H1 (cell line): ENCODE results near the gene CCDC78. TPM values are rescaled to one million over a fixed set of nuclear protein-coding genes. Genes with fewer than 3 reads are reported as not detected.
"Not testable (repeated sequence)": the region's sequence is repeated elsewhere in the genome, so short reads cannot be mapped to it uniquely, and the experiment has no call there.

Experiments
- CTCF ChIA-PET: fragments of 300-600 bp; sonication (Branson Sonifier 250); formaldehyde crosslinking; loops from one replicate; lab custom pipeline; 2021; ENCODE audit not compliant: partially characterized antibody; lab: Charles Lee
- POLR2A ChIA-PET: fragments of 300-600 bp; sonication (Branson Sonifier 250); formaldehyde crosslinking; loops from one replicate; lab custom pipeline; 2021; ENCODE audit warnings: inconsistent platforms; ENCODE audit not compliant: partially characterized antibody; lab: Charles Lee
- DNase-seq, 2 experiments: peaks; one replicate each; pipeline versions ENCODE4 v3.0.0 to v3.0.0-alpha.2; 2010 to 2022; ENCODE audit warnings: low spot score in 2 of 2, low read depth in 1 of 2, mixed read lengths in 1 of 2
- FAIRE-seq: peaks from 2 replicates; lab custom pipeline; 2011; peaks lifted over from hg19 to GRCh38; lab: Jason Lieb, UNC
- H2AFZ ChIP-seq: 2 replicates; pipeline ENCODE4 v1.8.1; 2012; ENCODE audit warnings: low read length, inconsistent platforms
- H2AK5ac ChIP-seq: 2 replicates; pipeline ENCODE4 v1.6.1; 2013; ENCODE audit warnings: low read depth, low read length
- H2BK120ac ChIP-seq: replicated peaks from 2 replicates; pipeline ENCODE3; 2013; ENCODE audit warnings: low read depth, low read length, inconsistent platforms
- H2BK12ac ChIP-seq: 2 replicates; pipeline ENCODE4 v1.6.1; 2013; ENCODE audit warnings: low read depth, low read length
- H2BK15ac ChIP-seq: 2 replicates; pipeline ENCODE4 v1.6.1; 2013; ENCODE audit warnings: low read length
- H2BK20ac ChIP-seq: 2 replicates; pipeline ENCODE4 v1.6.1; 2013; ENCODE audit warnings: low read length
- H2BK5ac ChIP-seq: 2 replicates; pipeline ENCODE4 v1.6.1; 2013; ENCODE audit warnings: low read depth, low read length
- H3K14ac ChIP-seq: 2 replicates; pipeline ENCODE4 v1.6.1; 2013; ENCODE audit warnings: inconsistent platforms; ENCODE audit not compliant: insufficient read length
- H3K18ac ChIP-seq: 2 replicates; pipeline ENCODE4 v1.6.1; 2013; ENCODE audit warnings: low read length; ENCODE audit errors: extremely low read depth
- H3K23ac ChIP-seq: 2 replicates; pipeline ENCODE4 v1.6.1; 2013; ENCODE audit warnings: inconsistent platforms; ENCODE audit not compliant: insufficient read length
- H3K23me2 ChIP-seq: 2 replicates; pipeline ENCODE4 v1.6.1; 2013; ENCODE audit warnings: low read depth, low read length
- H3K27ac ChIP-seq: 2 replicates; pipeline ENCODE4 v1.6.1; 2011; ENCODE audit warnings: low read depth, low read length, inconsistent platforms
- H3K27me3 ChIP-seq, 4 experiments: replicated peaks in 1 of 4; 1 replicate in 1 of 4; 2 replicates in 3 of 4; pipeline versions ENCODE4 v1.6.1 to v1.8.1; 2011 to 2013; ENCODE audit warnings: low read length in 3 of 4, mild to moderate bottlenecking in 3 of 4, inconsistent platforms in 2 of 4, mixed read lengths in 2 of 4, moderate library complexity in 1 of 4; ENCODE audit not compliant: control insufficient read depth in 3 of 4, insufficient read depth in 3 of 4; ENCODE audit errors: extremely low read depth in 1 of 4
- H3K36me3 ChIP-seq, 4 experiments: 2 replicates each; pipeline versions ENCODE4 v1.6.1 to v1.8.1; 2011 to 2013; ENCODE audit warnings: mild to moderate bottlenecking in 4 of 4, low read length in 3 of 4, moderate library complexity in 2 of 4, control low read depth in 1 of 4, inconsistent platforms in 1 of 4; ENCODE audit not compliant: insufficient read depth in 4 of 4, control insufficient read depth in 2 of 4
- H3K4ac ChIP-seq: replicated peaks from 2 replicates; pipeline ENCODE3; 2013; ENCODE audit warnings: low read length, low read depth, mixed read lengths, inconsistent platforms; ENCODE audit not compliant: insufficient read length
- H3K4me1 ChIP-seq, 4 experiments: replicated peaks in 1 of 4; 1 replicate in 1 of 4; 2 replicates in 3 of 4; pipeline versions ENCODE4 v1.6.1 to v1.8.1; 2011 to 2013; ENCODE audit warnings: low read length in 3 of 4, inconsistent platforms in 2 of 4, mixed read lengths in 1 of 4; ENCODE audit not compliant: insufficient read depth in 4 of 4, control insufficient read depth in 3 of 4
- H3K4me2 ChIP-seq, 2 experiments: 2 replicates each; pipeline versions ENCODE4 v1.6.1 to v1.8.1; 2011 to 2013; ENCODE audit warnings: low read depth in 2 of 2, low read length in 2 of 2, control low read depth in 1 of 2, inconsistent platforms in 1 of 2, mild to moderate bottlenecking in 1 of 2; ENCODE audit not compliant: insufficient read depth in 1 of 2
- H3K4me3 ChIP-seq, 4 experiments: fragments of 200-600, 300-600 bp in 1 of 4; sonication (generic), shearing (Covaris generic), sonication (Bioruptor Twin) in 1 of 4; 2 replicates each; pipeline versions ENCODE4 v1.5.1 to v1.8.1; 2011 to 2016; ENCODE audit warnings: low read length in 4 of 4, low read depth in 3 of 4, control low read depth in 2 of 4, inconsistent platforms in 2 of 4, mild to moderate bottlenecking in 2 of 4, mixed read lengths in 1 of 4, moderate library complexity in 1 of 4; ENCODE audit not compliant: insufficient read depth in 2 of 4; ENCODE audit errors: extremely low read depth in 1 of 4
- H3K56ac ChIP-seq: replicated peaks from 2 replicates; pipeline ENCODE3; 2013; ENCODE audit warnings: low read depth, mild to moderate bottlenecking, mixed read lengths, low read length, inconsistent platforms; ENCODE audit not compliant: insufficient read length
- H3K79me1 ChIP-seq: 2 replicates; pipeline ENCODE4 v1.6.1; 2013; ENCODE audit warnings: low read depth, low read length, control low read depth
- H3K79me2 ChIP-seq, 2 experiments: 2 replicates each; pipeline versions ENCODE4 v1.6.1 to v1.8.1; 2012 to 2013; ENCODE audit warnings: low read length in 2 of 2, mild to moderate bottlenecking in 2 of 2, inconsistent platforms in 1 of 2; ENCODE audit not compliant: insufficient read depth in 2 of 2, control insufficient read depth in 1 of 2
- H3K9ac ChIP-seq, 4 experiments: replicated peaks in 1 of 4; 1 replicate in 1 of 4; 2 replicates in 3 of 4; pipeline versions ENCODE4 v1.6.1 to v1.8.1; 2011 to 2013; ENCODE audit warnings: low read depth in 3 of 4, low read length in 3 of 4, control low read depth in 2 of 4, mild to moderate bottlenecking in 2 of 4, moderate library complexity in 2 of 4, inconsistent platforms in 1 of 4; ENCODE audit errors: extremely low read depth in 1 of 4
- H3K9me3 ChIP-seq, 2 experiments: 2 replicates each; pipeline versions ENCODE4 v1.6.1 to v1.8.1; 2012 to 2013; ENCODE audit warnings: mild to moderate bottlenecking in 2 of 2, moderate library complexity in 2 of 2, control low read depth in 1 of 2, inconsistent platforms in 1 of 2, low read depth in 1 of 2, low read length in 1 of 2, mixed read lengths in 1 of 2; ENCODE audit not compliant: insufficient read depth in 2 of 2
- H4K20me1 ChIP-seq, 2 experiments: replicated peaks in 1 of 2; 2 replicates each; pipeline versions ENCODE3 to v1.8.1; 2011 to 2013; ENCODE audit warnings: inconsistent platforms in 2 of 2, low read length in 2 of 2, mild to moderate bottlenecking in 1 of 2; ENCODE audit not compliant: insufficient read depth in 2 of 2, control insufficient read depth in 1 of 2
- H4K5ac ChIP-seq: 2 replicates; pipeline ENCODE4 v1.6.1; 2013; ENCODE audit warnings: low read length, low read depth, mixed read lengths, inconsistent platforms; ENCODE audit not compliant: insufficient read length
- H4K8ac ChIP-seq: 2 replicates; pipeline ENCODE4 v1.8.0; 2013; ENCODE audit warnings: mild to moderate bottlenecking, moderate library complexity, low read length, inconsistent platforms; ENCODE audit not compliant: insufficient read depth; ENCODE audit errors: extremely low read depth
- H4K91ac ChIP-seq: replicated peaks from 2 replicates; pipeline ENCODE3; 2013; ENCODE audit warnings: low read length, mixed read lengths, inconsistent platforms; ENCODE audit not compliant: insufficient read length
- whole genome bisulfite sequencing, 2 experiments: shearing (Covaris generic) in 1 of 2; methylation state at CpG; one replicate each; pipeline versions ENCODE4 v1.1.6 to v1.1.7; 2013 to 2015; ENCODE audit warnings: low lambda C conversion rate in 2 of 2, mixed read lengths in 2 of 2, inconsistent platforms in 1 of 2, low coverage in 1 of 2, missing lambda C conversion rate in 1 of 2; ENCODE audit not compliant: insufficient replicate concordance in 2 of 2, insufficient coverage in 1 of 2, insufficient read length in 1 of 2; ENCODE audit errors: extremely low coverage in 1 of 2, missing lambda C conversion rate in 1 of 2; 5-methylcytosine and 5-hydroxymethylcytosine counted together
- polyA plus RNA-seq, 7 experiments: library from polyadenylated mRNA; depleted of rRNA in 3 of 7; stranded (reverse) in 5 of 7; unstranded in 2 of 7; fragments of >200 nt in 5 of 7; fragments of 200-250 nt in 2 of 7; gene quantifications; 1 replicate in 5 of 7; 2 replicates in 1 of 7; 4 replicates in 1 of 7; pipeline versions ENCODE4 v1.2.1 to v1.2.3, GENCODE V29; 2011 to 2013; ENCODE audit warnings: missing spikeins in 2 of 7, mixed read lengths in 2 of 7
- total RNA-seq: library from RNA; stranded (reverse); fragmentation: NEBNext Ultra II Directional; extraction: Animal tissue kit (Norgen Biotek cat#: 25700); gene quantifications from 2 replicates; pipeline ENCODE4 v1.2.1, GENCODE V29; 2021

The CCDC78 gene
- total and polyA plus RNA-seq, 2 of the 8 experiments (the other 6 are each of a cell fraction or from before 2014, with no cell fraction given) = 7.1 to 8.5 TPM

DNA sequence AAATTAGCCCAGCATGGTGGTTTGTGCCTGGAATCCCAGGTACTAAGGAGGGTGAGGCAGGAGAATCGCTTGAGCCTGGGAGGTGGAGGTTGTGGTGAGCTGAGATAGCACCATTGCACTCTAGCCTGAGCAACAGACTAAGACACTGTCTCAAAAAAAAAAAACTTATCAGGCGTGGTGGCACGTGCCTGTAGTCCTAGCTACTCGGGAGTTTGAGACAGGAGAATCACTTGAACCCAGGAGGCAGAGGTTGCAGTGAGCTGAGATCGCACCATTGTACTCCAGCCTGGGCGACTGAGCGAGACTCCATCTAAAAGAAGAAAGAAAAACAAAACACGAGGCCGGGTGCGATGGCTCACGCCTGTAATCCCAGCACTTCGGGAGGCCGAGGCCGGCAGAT, 16.7 kb upstream of the CCDC78 start:
- H2BK120ac ChIP-seq, H3K23me2 ChIP-seq, FAIRE-seq, H4K91ac ChIP-seq, H2BK5ac ChIP-seq, H2AK5ac ChIP-seq, H3K56ac ChIP-seq, H3K79me2 ChIP-seq, H2AFZ ChIP-seq, H2BK15ac ChIP-seq, H3K4me1 ChIP-seq, H3K9me3 ChIP-seq, H3K4me2 ChIP-seq, H3K4ac ChIP-seq, H3K27ac ChIP-seq, H3K18ac ChIP-seq, H4K5ac ChIP-seq, DNase-seq, H3K4me3 ChIP-seq, H3K27me3 ChIP-seq, H3K14ac ChIP-seq, H3K79me1 ChIP-seq, H3K23ac ChIP-seq, H4K20me1 ChIP-seq, H3K36me3 ChIP-seq, H4K8ac ChIP-seq, H3K9ac ChIP-seq, H2BK12ac ChIP-seq, H2BK20ac ChIP-seq: not testable (repeated sequence)
- ChIA-PET POLR2A (interaction anchor here (0.6 to 6.3 kb wide), 5 partner anchors 13 to 1263 kb away, joined by 3 to 39 read pairs (median 5); no protein-coding TSS in a partner anchor), CTCF (interaction anchor here (0.6 to 35.8 kb wide), 11 partner anchors 9 to 1048 kb away, joined by 3 to 977 read pairs (median 5); partner anchors contain the start of genes ANTKMT, CCDC78, CHTF18 and FBXL16)
- WGBS, 2 experiments = 93% methylated on average over 14 of the region's 14 CpGs; no CpG with 5 or more reads in 1 of the 2 experiments
